Stomach (tissue), 4 donors: ENCODE results near the gene F11R.

ENCODE experiments used
- CTCF ChIP-seq, 7 experiments: fragments of 450-650 bp in 4 of 7; fragments of 200-600 bp in 3 of 7; sonication (generic) in 3 of 7; IDR thresholded peaks; one replicate each; pipeline ENCODE4 v1.5.1; 2016 to 2019; ENCODE audit warnings: antibody characterized with exemption in 7 of 7, control low read depth in 2 of 7, mild to moderate bottlenecking in 1 of 7
- EP300 ChIP-seq: sonication (generic); formaldehyde crosslinking; IDR thresholded peaks from one replicate; pipeline ENCODE4 v1.6.1; 2017; ENCODE audit warnings: antibody characterized with exemption
- POLR2A ChIP-seq, 4 donors: fragments of 450-650 bp; IDR thresholded peaks; one replicate each; pipeline ENCODE4 v1.6.1; 2016; ENCODE audit warnings: antibody characterized with exemption in 4 of 4, control low read depth in 2 of 4, mild to moderate bottlenecking in 1 of 4, moderate library complexity in 1 of 4
- POLR2AphosphoS5 ChIP-seq, 3 donors: sonication (generic); formaldehyde crosslinking; IDR thresholded peaks; one replicate each; pipeline ENCODE4 v1.6.1; 2016; ENCODE audit warnings: antibody characterized with exemption in 3 of 3

GRCh38 chr1:160971618-160972056 lies 49.3 kb downstream of the F11R start:
- TF ChIP-seq CTCF (IDR thresholded peaks at IDR 0.05) (no peak), POLR2AphosphoS5 (IDR thresholded peaks at IDR 0.05) (no peak), POLR2A (IDR thresholded peaks at IDR 0.05) (no peak), EP300 (no peak)
